HCT116 (cell line): ENCODE measurements around the gene ASB14.

Source experiments
- ATF3 ChIP-seq: IDR thresholded peaks from 2 replicates; pipeline ENCODE4 v1.6.1; 2012
- CEBPB ChIP-seq: IDR thresholded peaks from 2 replicates; pipeline ENCODE4 v1.6.1; 2012; ENCODE audit warnings: low read depth
- CTCF ChIP-seq, 3 experiments: fragments of 200-600 bp in 1 of 3; sonication (generic) in 1 of 3; IDR thresholded peaks in 2 of 3; conservative IDR thresholded peaks in 1 of 3; 2 replicates each; pipeline ENCODE4 v1.5.1; 2012 to 2017; ENCODE audit warnings: low read depth in 2 of 3, low read length in 2 of 3, antibody characterized with exemption in 1 of 3, borderline replicate concordance in 1 of 3, control low read depth in 1 of 3, mild to moderate bottlenecking in 1 of 3, mixed read lengths in 1 of 3, mixed run types in 1 of 3, moderate library complexity in 1 of 3; ENCODE audit not compliant: insufficient read depth in 1 of 3
- EZH2 ChIP-seq: fragments of 200-600 bp; sonication (generic); IDR thresholded peaks from 2 replicates; pipeline ENCODE4 v1.6.1; 2017; ENCODE audit warnings: antibody characterized with exemption, mixed run types
- JUND ChIP-seq: IDR thresholded peaks from 2 replicates; pipeline ENCODE4 v1.6.1; 2012
- MAX ChIP-seq: IDR thresholded peaks from 2 replicates; pipeline ENCODE4 v1.6.1; 2012
- POLR2A ChIP-seq: IDR thresholded peaks from 2 replicates; pipeline ENCODE4 v1.7.0; 2011; ENCODE audit warnings: borderline replicate concordance; ENCODE audit not compliant: insufficient read depth, insufficient read length; ENCODE audit errors: extremely low read depth
- POLR2AphosphoS5 ChIP-seq: IDR thresholded peaks from 2 replicates; pipeline ENCODE4 v1.6.1; 2011; ENCODE audit warnings: mild to moderate bottlenecking, low read depth, low read length, moderate library complexity
- YY1 ChIP-seq: IDR thresholded peaks from 2 replicates; pipeline ENCODE4 v1.6.1; 2011; ENCODE audit warnings: low read length, low read depth, moderate library complexity, mild to moderate bottlenecking; ENCODE audit not compliant: insufficient replicate concordance; ENCODE audit errors: extremely low read depth

- TF ChIP-seq JUND (no peak), POLR2A (no peak), ATF3 (no peak), EZH2 (no peak), CTCF (IDR thresholded peaks at IDR 0.05 in 2 of 3, conservative IDR thresholded peaks at IDR 0.05 in 1 of 3; ENCODE audit: borderline replicate concordance in 1 of 3, insufficient read depth in 1 of 3, low read depth in 2 of 3, low read length in 2 of 3) (no peak), YY1 (no peak), POLR2AphosphoS5 (no peak), CEBPB (no peak), MAX (no peak)
Measured at GRCh38 chr3:57234613-57235575, 57.6 kb downstream of the ASB14 start.
